ENCODE results near the gene ISLR2. TPM values are rescaled to one million over a fixed set of nuclear protein-coding genes. Genes with fewer than 3 reads are reported as not detected.
"Not testable (repeated sequence)": the region's sequence is repeated elsewhere in the genome, so short reads cannot be mapped to it uniquely, and the experiment has no call there.

Gene ISLR2
- total and polyA plus RNA-seq, 2 experiments from 2014 or later: 0.20 TPM; not detected in 1

DNA sequence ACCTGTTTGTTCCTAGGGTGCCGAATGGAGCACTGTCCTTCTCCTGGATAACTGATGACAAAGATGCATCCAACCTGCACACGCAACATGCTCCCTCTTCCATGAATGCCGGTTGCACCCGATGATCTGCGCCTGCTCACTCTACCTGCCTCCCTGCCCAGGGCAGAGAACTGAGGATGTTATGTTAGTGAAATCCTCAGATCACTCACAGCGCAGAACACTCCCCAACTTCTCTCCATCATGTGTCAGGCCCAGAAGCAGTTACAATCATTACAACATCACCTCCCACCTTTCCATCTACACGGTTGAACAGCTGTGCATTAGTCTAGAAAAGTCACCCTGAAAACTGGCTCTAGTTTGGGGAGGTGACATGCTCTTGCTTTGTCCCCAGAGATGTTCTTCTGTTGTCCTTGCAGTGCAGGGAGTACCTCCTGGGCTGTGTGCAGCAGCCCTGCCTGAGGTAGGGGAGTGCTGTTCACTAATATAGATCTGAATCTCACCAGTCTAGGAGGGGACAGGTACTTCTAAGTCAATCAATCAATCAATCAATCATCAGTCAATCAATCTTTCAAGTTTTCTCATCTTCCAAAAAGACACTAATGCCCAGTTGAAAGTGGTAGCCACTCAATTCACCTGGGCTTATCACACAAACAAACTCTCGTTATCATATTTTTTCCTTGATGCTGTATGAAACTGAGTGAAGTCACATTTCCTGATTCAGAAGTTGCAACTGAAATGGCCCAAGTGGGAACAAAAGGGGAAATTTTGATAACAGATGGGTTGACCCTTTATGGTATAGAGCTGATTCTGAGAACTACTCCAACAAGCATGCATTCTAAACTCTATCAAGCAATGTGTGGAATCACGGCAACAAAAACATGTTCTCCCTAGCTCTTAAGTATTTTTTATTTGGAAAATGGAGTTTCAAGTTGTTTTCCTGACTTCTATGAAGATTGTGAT lies 27.8 kb downstream of the ISLR2 start:
- 83 to 86% methylated on average over 9 of the region's 9 CpGs for WGBS, 2 experiments (ENCODE audit: low coverage in 1 of 2, low lambda C conversion rate in 2 of 2, missing lambda C conversion rate in 2 of 2)
- in situ Hi-C loops (cut with MboI): no loop called here

DNA sequence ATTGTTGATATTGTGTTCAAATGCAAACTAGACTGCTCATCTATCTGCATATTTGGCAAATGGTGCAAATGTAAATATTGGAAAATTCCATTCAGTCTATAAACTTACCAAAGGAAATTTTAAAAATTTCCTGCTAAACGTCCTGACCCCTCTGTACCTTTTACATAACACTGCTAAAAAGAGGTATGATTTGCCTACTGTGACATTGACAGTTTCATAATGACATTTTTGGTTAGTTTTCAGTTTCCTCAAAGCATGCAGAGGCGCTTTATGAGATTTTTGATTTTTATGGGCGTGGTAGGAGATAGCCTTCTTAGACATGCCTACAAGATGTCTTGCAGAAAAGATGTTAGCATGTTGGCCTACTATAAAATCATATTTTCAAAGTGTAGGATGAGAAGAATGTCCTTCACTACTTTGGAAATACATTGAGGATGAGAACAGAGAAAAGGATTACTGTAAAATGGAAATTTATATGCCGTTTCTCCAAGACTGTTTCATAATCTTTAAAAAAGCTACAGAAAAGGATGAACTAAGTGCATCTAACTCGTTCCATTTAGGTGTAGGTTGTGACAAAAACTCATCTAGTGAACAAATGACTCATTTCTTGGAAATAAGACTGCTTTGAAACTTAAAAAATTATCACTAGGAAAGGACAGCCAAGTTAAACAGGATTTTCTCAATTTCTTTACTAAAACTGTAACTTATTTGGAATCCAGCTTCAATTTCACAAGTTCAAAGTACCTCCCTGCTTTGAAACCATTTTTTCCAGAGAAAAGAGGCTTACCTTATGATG lies 28.7 kb downstream of the ISLR2 start:
- Histone ChIP-seq H2AFZ (no peak overlapping the region), H3K27me3 (replicated peaks; ENCODE audit: insufficient read depth) (no peaks in the 10 kb centered on the region), H3K4me1 (ENCODE audit: insufficient read depth) (no peaks in the 10 kb centered on the region), H3K9me2 (ENCODE audit: insufficient read depth) (no peaks in the 10 kb centered on the region), H3K79me2 (ENCODE audit: insufficient read depth) (no peaks in the 10 kb centered on the region), H3K9me3 (ENCODE audit: low read depth) (no peaks in the 10 kb centered on the region), H3K4me2 (ENCODE audit: unreplicated experiment) (no peak overlapping the region), H3K4me3 (no peak overlapping the region), H3K27ac (no peak overlapping the region), H3K9ac (no peak overlapping the region), H3K36me3 (ENCODE audit: low read depth) (no peaks in the 10 kb centered on the region), H4K20me1 (ENCODE audit: insufficient read depth) (no peaks in the 10 kb centered on the region), H3F3A (ENCODE audit: insufficient read depth) (no peaks in the 10 kb centered on the region)
- in situ Hi-C loops (cut with MboI): no loop called here
- 71 to 73% methylated on average over 5 of the region's 5 CpGs for WGBS, 2 experiments (ENCODE audit: low coverage in 1 of 2, low lambda C conversion rate in 2 of 2, missing lambda C conversion rate in 2 of 2)
- DNase-seq: no peak
- no peak for TF ChIP-seq EZH2 (IDR thresholded peaks at IDR 0.05; ENCODE audit: insufficient read depth, poor library complexity, severe bottlenecking)
- TF ChIP-seq EZH2phosphoT487 (IDR thresholded peaks at IDR 0.05; ENCODE audit: insufficient read depth, low read depth): no peak

More for the DNA sequence above, 27.8 kb downstream of the ISLR2 start:
- no peaks in the 10 kb centered on the region for H3K4me1 ChIP-seq (ENCODE audit: insufficient read depth)
- no peaks in the 10 kb centered on the region for H3K27me3 ChIP-seq (replicated peaks; ENCODE audit: insufficient read depth)
- H3F3A ChIP-seq (ENCODE audit: insufficient read depth): no peaks in the 10 kb centered on the region
- no peak overlapping the region for H3K9ac ChIP-seq
- no peaks in the 10 kb centered on the region for H3K36me3 ChIP-seq (ENCODE audit: low read depth)
- DNase-seq: no peak
- H3K4me3 ChIP-seq: no peak overlapping the region
- H3K9me3 ChIP-seq (ENCODE audit: low read depth): no peaks in the 10 kb centered on the region
- no peak for TF ChIP-seq EZH2 (IDR thresholded peaks at IDR 0.05; ENCODE audit: insufficient read depth, poor library complexity, severe bottlenecking)
- no peak for TF ChIP-seq EZH2phosphoT487 (IDR thresholded peaks at IDR 0.05; ENCODE audit: insufficient read depth, low read depth)
- H3K4me2 ChIP-seq (ENCODE audit: unreplicated experiment): no peak overlapping the region
- no peaks in the 10 kb centered on the region for H4K20me1 ChIP-seq (ENCODE audit: insufficient read depth)
- no peaks in the 10 kb centered on the region for H3K9me2 ChIP-seq (ENCODE audit: insufficient read depth)
- H2AFZ ChIP-seq: no peak overlapping the region
- H3K27ac ChIP-seq: no peak overlapping the region
- no peaks in the 10 kb centered on the region for H3K79me2 ChIP-seq (ENCODE audit: insufficient read depth)

DNA sequence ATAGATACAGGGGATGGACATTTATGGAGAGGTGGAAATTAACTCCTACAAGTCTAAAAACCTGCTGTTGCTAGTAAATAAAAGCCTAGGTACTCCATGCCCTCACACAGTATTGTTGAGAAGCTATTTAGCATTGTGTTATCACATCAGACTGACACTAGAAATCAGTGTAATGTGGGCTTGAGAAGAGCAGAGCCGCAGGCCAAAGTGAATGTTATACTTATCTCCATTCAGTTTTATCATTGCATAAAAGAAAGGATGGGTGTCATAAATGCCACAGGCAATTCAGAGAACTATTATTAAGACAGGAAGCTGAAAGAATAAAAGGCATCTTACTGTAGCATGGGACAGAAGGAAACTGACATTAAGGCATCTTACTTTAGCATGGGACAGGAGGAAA lies 29.4 kb downstream of the ISLR2 start:
- Histone ChIP-seq H3F3A (ENCODE audit: insufficient read depth) (no peaks in the 10 kb centered on the region), H3K36me3 (ENCODE audit: low read depth) (no peaks in the 10 kb centered on the region), H2AFZ (no peak overlapping the region), H3K27me3 (replicated peaks; ENCODE audit: insufficient read depth) (no peaks in the 10 kb centered on the region), H4K20me1 (ENCODE audit: insufficient read depth) (no peaks in the 10 kb centered on the region), H3K27ac (no peak overlapping the region), H3K79me2 (ENCODE audit: insufficient read depth) (no peaks in the 10 kb centered on the region), H3K4me3 (no peak overlapping the region), H3K9me3 (ENCODE audit: low read depth) (no peaks in the 10 kb centered on the region), H3K9ac (no peak overlapping the region), H3K4me2 (ENCODE audit: unreplicated experiment) (no peak overlapping the region), H3K9me2 (ENCODE audit: insufficient read depth) (no peaks in the 10 kb centered on the region), H3K4me1 (ENCODE audit: insufficient read depth) (no peaks in the 10 kb centered on the region)
- TF ChIP-seq EZH2phosphoT487 (IDR thresholded peaks at IDR 0.05; ENCODE audit: insufficient read depth, low read depth) (no peak), EZH2 (IDR thresholded peaks at IDR 0.05; ENCODE audit: insufficient read depth, poor library complexity, severe bottlenecking) (no peak)
- 91 to 100% methylated on average over 1 of the region's 1 CpG for WGBS, 2 experiments (ENCODE audit: low coverage in 1 of 2, low lambda C conversion rate in 2 of 2, missing lambda C conversion rate in 2 of 2)
- in situ Hi-C loops (cut with MboI): no loop called here
- DNase-seq: no peak

DNA sequence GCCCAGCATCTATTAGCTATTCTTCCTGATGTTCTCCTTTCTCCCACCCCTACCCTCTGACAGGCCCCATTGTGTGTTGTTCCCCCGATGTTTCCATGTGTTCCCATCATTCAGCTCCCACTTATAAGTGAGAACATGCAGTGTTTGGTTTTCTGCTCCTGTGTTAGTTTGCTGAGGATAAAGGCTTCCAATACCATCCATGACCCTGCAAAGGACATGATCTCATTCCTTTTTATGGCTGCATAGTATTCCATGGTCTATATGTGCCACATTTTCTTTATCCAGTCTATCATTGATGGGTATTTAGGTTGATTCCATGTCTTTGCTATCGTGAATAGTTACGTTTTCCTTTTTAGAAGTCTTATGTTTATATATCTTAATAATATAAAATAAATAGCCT lies 30.0 kb downstream of the ISLR2 start:
- in situ Hi-C loops (cut with MboI); H4K20me1 ChIP-seq (ENCODE audit: insufficient read depth); H3K4me2 ChIP-seq (ENCODE audit: unreplicated experiment); H3F3A ChIP-seq (ENCODE audit: insufficient read depth); H3K79me2 ChIP-seq (ENCODE audit: insufficient read depth); H3K36me3 ChIP-seq (ENCODE audit: low read depth); H3K9me3 ChIP-seq (ENCODE audit: low read depth); DNase-seq; H3K27ac ChIP-seq; H3K27me3 ChIP-seq (replicated peaks; ENCODE audit: insufficient read depth); H3K4me1 ChIP-seq (ENCODE audit: insufficient read depth); H3K9me2 ChIP-seq (ENCODE audit: insufficient read depth); H2AFZ ChIP-seq; H3K4me3 ChIP-seq; H3K9ac ChIP-seq: not testable (repeated sequence)
- 87 to 90% methylated on average over 3 of the region's 3 CpGs for WGBS, 2 experiments (ENCODE audit: low coverage in 1 of 2, low lambda C conversion rate in 2 of 2, missing lambda C conversion rate in 2 of 2)

DNA sequence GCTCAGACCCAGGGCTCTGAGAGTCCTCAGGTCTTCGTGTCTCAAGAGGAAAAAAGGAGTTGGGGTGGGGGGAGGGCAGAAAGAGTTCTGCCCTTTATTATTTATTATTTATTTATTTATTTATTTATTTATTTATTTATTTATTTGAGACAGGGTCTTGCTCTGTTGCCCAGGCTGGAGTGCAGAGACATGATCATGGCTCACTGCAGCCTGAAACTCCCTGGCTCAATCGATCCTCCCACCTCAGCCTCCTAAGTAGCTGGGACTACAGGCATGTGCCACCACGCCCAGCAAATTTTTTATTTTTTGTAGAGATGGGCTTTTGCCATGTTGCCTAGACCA lies 31.8 kb downstream of the ISLR2 start:
- H3K4me3 ChIP-seq; H3K4me2 ChIP-seq (ENCODE audit: unreplicated experiment); DNase-seq; H4K20me1 ChIP-seq (ENCODE audit: insufficient read depth); H3K36me3 ChIP-seq (ENCODE audit: low read depth); H3K4me1 ChIP-seq (ENCODE audit: insufficient read depth); H3K79me2 ChIP-seq (ENCODE audit: insufficient read depth); H3K27ac ChIP-seq; H3F3A ChIP-seq (ENCODE audit: insufficient read depth); H3K9ac ChIP-seq; H3K27me3 ChIP-seq (replicated peaks; ENCODE audit: insufficient read depth); H3K9me2 ChIP-seq (ENCODE audit: insufficient read depth); H2AFZ ChIP-seq; in situ Hi-C loops (cut with MboI); H3K9me3 ChIP-seq (ENCODE audit: low read depth): not testable (repeated sequence)
- WGBS, 2 experiments (ENCODE audit: low coverage in 1 of 2, low lambda C conversion rate in 2 of 2, missing lambda C conversion rate in 2 of 2): 55% methylated on average over 3 of the region's 3 CpGs

Measured in GM23248 (cell line).